ENCODE data around the gene CLRN3. TPM values are rescaled to one million over a fixed set of nuclear protein-coding genes. Genes with fewer than 3 reads are reported as not detected.

The CLRN3 gene
- total and polyA plus RNA-seq, 2 of the 8 experiments (the other 6 are each of a cell fraction or from before 2014, with no cell fraction given), result not detected

DNA sequence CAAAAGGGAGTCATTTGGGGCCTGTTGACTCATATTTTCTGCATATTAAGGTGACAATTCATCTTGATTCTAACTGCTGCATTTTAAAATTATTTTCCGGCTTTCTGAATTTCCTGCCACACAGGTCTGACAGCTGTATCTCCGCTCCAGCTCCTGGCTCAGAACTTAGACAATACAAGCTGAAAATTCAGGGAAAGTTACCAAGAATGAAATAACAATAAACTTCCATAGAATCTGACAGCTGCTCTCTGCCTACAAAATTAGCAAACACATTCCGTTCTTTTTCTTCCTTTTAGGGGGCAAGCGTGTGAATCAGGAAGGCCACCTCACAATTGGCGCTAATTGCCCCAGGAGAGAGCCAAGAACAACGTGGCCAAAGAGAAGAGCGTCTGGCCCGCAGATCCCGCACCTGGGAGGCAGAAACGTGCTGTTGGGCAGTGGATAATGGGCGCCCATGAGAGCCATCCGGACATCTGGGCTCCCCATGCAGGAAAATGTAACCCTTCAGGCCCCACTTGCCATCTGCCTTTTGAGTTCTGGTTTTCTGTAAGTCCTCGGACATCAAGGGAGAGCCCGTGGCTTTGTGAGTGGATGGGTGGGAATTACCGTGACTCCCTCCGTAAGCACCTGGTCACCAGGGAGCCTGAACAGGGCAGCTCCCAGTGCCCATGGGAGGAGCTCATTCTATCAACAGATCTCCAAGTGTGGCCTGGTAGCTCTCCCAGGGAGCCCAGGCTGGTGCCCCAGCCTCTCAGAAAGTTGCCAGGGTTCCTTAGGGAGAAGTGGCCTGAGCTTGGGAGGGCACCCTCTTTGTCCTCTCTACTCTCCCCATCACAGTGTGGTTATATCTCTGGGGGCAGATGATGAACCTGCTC, 5.0 kb downstream of the CLRN3 start (continued):
- TF ChIP-seq, protein P1, sequence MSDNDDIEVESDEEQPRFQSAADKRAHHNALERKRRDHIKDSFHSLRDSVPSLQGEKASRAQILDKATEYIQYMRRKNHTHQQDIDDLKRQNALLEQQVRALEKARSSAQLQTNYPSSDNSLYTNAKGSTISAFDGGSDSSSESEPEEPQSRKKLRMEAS (IDR thresholded peaks at IDR 0.05), result no peak
- TF ChIP-seq TBP (IDR thresholded peaks at IDR 0.05; ENCODE audit: low read depth, low read length), result no peak
- no peak for TF ChIP-seq NANOG (IDR thresholded peaks at IDR 0.05; ENCODE audit: insufficient read depth, low read depth, low read length, poor library complexity, severe bottlenecking)
- no peak for TF ChIP-seq CEBPB (IDR thresholded peaks at IDR 0.05; ENCODE audit: low read depth, low read length)
- no peak for TF ChIP-seq SUZ12 (IDR thresholded peaks at IDR 0.05; ENCODE audit: low read length)

Data from H1 (cell line).